ENCODE results near the gene NAPSA. TPM values are rescaled to one million over a fixed set of nuclear protein-coding genes. Genes with fewer than 3 reads are reported as not detected.

The NAPSA gene
- total and polyA plus RNA-seq, 9 of the 15 experiments (the other 6 are each of a cell fraction or from before 2014, with no cell fraction given): 0.25 to 1.9 (median 0.69) TPM

DNA sequence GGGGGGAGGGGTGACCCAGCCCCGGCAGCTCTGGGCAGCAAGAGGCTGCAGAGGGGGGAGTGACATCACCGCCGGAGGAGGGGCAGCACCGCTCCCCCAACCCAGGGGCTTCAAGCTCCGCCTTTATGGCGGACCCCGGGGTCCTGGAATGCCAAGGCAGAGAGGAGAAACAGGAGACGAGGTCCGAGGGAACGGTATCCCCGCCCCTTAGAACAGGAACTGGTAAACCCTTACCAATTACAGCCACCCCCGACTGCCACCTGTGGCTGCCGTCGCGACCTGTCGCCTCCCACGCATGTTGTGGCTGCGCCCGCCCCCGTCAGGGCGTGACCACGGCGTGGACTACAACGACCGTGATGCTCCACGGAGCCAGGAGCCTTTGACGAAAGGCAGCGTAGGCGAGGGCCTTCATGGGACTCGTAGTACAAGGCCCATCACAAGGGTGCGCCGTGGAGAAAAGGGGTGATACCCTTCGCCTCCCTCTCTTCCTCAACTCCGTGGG, 32.2 kb downstream of the NAPSA start (continued):
- TF ChIP-seq CHCHD3 (CRISPR knock-in tag; IDR thresholded peaks at IDR 0.05) (no peak), SAFB2 (IDR thresholded peaks at IDR 0.05; ENCODE audit: borderline replicate concordance, low read depth, low read length, severe bottlenecking) (no peak), SIN3B (IDR thresholded peaks at IDR 0.05; ENCODE audit: low read depth) (no peak), OTX1 (CRISPR knock-in tag; IDR thresholded peaks at IDR 0.05) (no peak), PYGO2 (tag; IDR thresholded peaks at IDR 0.05) (no peak), ZEB2 (IDR thresholded peaks at IDR 0.05) (peak; percentile 68), SRF (CRISPR knock-in tag; IDR thresholded peaks at IDR 0.05) (no peak), ZBTB34 (CRISPR knock-in tag; IDR thresholded peaks at IDR 0.05) (no peak), NCOA1 (IDR thresholded peaks at IDR 0.05; ENCODE audit: low read depth) (no peak; the same call in 1 of the 2 replicates), POLR3A (IDR thresholded peaks at IDR 0.05; ENCODE audit: borderline replicate concordance, extremely low read depth, insufficient read depth, insufficient read length) (no peak), NKRF (IDR thresholded peaks at IDR 0.05; ENCODE audit: borderline replicate concordance) (no peak; the same call in 1 of the 2 replicates), ZNF324 (CRISPR knock-in tag; IDR thresholded peaks at IDR 0.05) (no peak), MTA2 (IDR thresholded peaks at IDR 0.05; ENCODE audit: low read depth) (no peak), MCM5 (IDR thresholded peaks at IDR 0.05; ENCODE audit: low read depth) (no peak), SREBF2 (CRISPR knock-in tag; IDR thresholded peaks at IDR 0.05) (no peak), BCL6 (CRISPR knock-in tag; IDR thresholded peaks at IDR 0.05) (no peak)
- TF ChIP-seq, protein P1, sequence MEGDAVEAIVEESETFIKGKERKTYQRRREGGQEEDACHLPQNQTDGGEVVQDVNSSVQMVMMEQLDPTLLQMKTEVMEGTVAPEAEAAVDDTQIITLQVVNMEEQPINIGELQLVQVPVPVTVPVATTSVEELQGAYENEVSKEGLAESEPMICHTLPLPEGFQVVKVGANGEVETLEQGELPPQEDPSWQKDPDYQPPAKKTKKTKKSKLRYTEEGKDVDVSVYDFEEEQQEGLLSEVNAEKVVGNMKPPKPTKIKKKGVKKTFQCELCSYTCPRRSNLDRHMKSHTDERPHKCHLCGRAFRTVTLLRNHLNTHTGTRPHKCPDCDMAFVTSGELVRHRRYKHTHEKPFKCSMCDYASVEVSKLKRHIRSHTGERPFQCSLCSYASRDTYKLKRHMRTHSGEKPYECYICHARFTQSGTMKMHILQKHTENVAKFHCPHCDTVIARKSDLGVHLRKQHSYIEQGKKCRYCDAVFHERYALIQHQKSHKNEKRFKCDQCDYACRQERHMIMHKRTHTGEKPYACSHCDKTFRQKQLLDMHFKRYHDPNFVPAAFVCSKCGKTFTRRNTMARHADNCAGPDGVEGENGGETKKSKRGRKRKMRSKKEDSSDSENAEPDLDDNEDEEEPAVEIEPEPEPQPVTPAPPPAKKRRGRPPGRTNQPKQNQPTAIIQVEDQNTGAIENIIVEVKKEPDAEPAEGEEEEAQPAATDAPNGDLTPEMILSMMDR (IDR thresholded peaks at IDR 0.05 in 2 of 3, conservative IDR thresholded peaks at IDR 0.05 in 1 of 3; ENCODE audit: insufficient read depth in 2 of 3, low read depth in 1 of 3, low read length in 3 of 3): peak in 1 of 3 experiments; percentile 11; a peak in 1 of 6 replicates
- TF ChIP-seq, protein P2, sequence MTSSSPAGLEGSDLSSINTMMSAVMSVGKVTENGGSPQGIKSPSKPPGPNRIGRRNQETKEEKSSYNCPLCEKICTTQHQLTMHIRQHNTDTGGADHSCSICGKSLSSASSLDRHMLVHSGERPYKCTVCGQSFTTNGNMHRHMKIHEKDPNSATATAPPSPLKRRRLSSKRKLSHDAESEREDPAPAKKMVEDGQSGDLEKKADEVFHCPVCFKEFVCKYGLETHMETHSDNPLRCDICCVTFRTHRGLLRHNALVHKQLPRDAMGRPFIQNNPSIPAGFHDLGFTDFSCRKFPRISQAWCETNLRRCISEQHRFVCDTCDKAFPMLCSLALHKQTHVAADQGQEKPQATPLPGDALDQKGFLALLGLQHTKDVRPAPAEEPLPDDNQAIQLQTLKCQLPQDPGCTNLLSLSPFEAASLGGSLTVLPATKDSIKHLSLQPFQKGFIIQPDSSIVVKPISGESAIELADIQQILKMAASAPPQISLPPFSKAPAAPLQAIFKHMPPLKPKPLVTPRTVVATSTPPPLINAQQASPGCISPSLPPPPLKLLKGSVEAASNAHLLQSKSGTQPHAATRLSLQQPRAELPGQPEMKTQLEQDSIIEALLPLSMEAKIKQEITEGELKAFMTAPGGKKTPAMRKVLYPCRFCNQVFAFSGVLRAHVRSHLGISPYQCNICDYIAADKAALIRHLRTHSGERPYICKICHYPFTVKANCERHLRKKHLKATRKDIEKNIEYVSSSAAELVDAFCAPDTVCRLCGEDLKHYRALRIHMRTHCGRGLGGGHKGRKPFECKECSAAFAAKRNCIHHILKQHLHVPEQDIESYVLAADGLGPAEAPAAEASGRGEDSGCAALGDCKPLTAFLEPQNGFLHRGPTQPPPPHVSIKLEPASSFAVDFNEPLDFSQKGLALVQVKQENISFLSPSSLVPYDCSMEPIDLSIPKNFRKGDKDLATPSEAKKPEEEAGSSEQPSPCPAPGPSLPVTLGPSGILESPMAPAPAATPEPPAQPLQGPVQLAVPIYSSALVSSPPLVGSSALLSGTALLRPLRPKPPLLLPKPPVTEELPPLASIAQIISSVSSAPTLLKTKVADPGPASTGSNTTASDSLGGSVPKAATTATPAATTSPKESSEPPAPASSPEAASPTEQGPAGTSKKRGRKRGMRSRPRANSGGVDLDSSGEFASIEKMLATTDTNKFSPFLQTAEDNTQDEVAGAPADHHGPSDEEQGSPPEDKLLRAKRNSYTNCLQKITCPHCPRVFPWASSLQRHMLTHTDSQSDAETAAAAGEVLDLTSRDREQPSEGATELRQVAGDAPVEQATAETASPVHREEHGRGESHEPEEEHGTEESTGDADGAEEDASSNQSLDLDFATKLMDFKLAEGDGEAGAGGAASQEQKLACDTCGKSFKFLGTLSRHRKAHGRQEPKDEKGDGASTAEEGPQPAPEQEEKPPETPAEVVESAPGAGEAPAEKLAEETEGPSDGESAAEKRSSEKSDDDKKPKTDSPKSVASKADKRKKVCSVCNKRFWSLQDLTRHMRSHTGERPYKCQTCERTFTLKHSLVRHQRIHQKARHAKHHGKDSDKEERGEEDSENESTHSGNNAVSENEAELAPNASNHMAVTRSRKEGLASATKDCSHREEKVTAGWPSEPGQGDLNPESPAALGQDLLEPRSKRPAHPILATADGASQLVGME (CRISPR knock-in tag; IDR thresholded peaks at IDR 0.05): no peak

All from K562 (cell line).